Thyroid gland (tissue), 4 donors: ENCODE measurements around the gene MYO1G.

Experiments used
- POLR2A ChIP-seq, 2 donors: fragments of 450-650 bp; IDR thresholded peaks; one replicate each; pipeline ENCODE4 v1.6.1; 2017; ENCODE audit warnings: antibody characterized with exemption in 2 of 2, mild to moderate bottlenecking in 2 of 2, moderate library complexity in 1 of 2
- TF ChIP-seq, protein P1 (sequence below), 6 experiments: fragments of 200-600 bp in 3 of 6; fragments of 450-650 bp in 3 of 6; sonication (generic) in 3 of 6; IDR thresholded peaks; one replicate each; pipeline ENCODE4 v1.5.1; 2016 to 2019; ENCODE audit warnings: antibody characterized with exemption in 6 of 6, mild to moderate bottlenecking in 2 of 6, inconsistent platforms in 1 of 6, moderate library complexity in 1 of 6

- TF ChIP-seq, protein P1, sequence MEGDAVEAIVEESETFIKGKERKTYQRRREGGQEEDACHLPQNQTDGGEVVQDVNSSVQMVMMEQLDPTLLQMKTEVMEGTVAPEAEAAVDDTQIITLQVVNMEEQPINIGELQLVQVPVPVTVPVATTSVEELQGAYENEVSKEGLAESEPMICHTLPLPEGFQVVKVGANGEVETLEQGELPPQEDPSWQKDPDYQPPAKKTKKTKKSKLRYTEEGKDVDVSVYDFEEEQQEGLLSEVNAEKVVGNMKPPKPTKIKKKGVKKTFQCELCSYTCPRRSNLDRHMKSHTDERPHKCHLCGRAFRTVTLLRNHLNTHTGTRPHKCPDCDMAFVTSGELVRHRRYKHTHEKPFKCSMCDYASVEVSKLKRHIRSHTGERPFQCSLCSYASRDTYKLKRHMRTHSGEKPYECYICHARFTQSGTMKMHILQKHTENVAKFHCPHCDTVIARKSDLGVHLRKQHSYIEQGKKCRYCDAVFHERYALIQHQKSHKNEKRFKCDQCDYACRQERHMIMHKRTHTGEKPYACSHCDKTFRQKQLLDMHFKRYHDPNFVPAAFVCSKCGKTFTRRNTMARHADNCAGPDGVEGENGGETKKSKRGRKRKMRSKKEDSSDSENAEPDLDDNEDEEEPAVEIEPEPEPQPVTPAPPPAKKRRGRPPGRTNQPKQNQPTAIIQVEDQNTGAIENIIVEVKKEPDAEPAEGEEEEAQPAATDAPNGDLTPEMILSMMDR (IDR thresholded peaks at IDR 0.05): no peak
- no peak for TF ChIP-seq POLR2A (IDR thresholded peaks at IDR 0.05)
Observed at GRCh38 chr7:44943631-44944030, 35.2 kb downstream of the MYO1G start.
